HG02571 (cell line): ENCODE measurements around the gene OR7C1.
"Not testable (repeated sequence)": the region's sequence is repeated elsewhere in the genome, so short reads cannot be mapped to it uniquely, and the experiment has no call there.

Experiments
- ATAC-seq: cut with Tn5 transposase; IDR thresholded peaks from one replicate; pipeline ENCODE4 v1.9.1; 2021; ENCODE audit warnings: mild to moderate bottlenecking, moderate library complexity; ENCODE audit not compliant: unreplicated experiment

OR7C1 gene

DNA sequence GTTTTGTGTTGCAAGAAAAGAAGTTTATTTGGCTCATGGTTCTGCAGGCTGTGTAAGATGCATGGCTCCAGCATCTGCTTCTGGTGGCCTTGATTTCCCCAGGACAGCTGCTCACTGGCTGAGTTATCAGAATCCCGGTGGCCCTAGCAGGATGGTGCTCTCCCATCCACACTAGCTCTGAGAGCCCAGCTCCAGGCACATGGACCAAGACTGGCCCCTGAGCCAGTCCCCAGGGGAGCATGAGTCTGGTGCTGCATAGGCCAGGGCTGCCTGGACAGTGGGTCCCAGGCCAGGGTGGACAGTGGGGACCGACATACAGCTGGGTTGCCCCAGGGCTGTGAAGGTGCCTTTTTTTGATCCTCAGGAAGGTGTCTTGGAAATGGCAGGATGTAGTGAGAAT lies 67.0 kb downstream of the OR7C1 start:
- ATAC-seq, result no peak

- no peak for ATAC-seq
Measured at GRCh38 chr19:14767466-14767971, 67.5 kb downstream of the OR7C1 start.

DNA sequence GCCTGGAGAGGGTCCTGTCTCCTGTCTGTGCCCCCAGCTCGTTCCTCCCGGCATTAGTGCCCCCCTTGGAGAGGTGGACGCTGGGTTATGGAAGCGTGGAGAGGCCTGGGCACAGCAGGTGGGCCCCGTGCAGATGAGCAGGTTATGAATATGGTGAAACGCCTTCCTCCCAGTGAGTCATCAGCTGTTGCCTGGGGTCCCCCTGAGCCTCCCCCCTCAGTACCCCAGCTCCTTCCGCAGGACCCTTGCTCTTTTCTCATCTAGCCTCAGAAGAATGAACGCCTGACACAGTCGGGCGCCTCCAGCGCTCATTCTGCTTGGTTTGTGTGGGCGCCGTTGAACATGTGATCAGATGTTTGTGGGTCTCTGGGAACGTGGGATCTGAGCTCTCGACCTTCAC lies 69.1 kb downstream of the OR7C1 start:
- ATAC-seq, result not testable (repeated sequence)

- ATAC-seq, result not testable (repeated sequence)
Measured at GRCh38 chr19:14765403-14765802, 69.6 kb downstream of the OR7C1 start.

DNA sequence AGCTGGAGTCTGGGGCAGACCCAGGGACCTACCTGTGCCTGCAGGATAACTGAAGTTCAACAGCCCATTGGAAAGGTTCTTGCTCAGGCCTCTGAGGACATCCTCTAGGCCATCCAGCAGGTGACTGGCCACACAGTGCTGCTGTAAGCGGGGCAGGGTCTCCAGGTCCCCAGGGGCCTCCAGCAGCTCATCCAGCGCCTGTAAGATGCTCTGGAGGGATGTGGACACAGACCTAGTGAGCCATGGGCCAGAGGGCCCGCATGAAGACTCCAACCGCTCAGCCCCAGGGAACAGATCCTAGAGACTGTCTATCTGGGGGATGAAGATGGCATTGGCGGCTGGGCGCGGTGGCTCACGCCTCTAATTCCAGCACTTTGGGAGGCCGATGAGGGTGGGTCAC lies 70.6 kb downstream of the OR7C1 start:
- no peak for ATAC-seq

DNA sequence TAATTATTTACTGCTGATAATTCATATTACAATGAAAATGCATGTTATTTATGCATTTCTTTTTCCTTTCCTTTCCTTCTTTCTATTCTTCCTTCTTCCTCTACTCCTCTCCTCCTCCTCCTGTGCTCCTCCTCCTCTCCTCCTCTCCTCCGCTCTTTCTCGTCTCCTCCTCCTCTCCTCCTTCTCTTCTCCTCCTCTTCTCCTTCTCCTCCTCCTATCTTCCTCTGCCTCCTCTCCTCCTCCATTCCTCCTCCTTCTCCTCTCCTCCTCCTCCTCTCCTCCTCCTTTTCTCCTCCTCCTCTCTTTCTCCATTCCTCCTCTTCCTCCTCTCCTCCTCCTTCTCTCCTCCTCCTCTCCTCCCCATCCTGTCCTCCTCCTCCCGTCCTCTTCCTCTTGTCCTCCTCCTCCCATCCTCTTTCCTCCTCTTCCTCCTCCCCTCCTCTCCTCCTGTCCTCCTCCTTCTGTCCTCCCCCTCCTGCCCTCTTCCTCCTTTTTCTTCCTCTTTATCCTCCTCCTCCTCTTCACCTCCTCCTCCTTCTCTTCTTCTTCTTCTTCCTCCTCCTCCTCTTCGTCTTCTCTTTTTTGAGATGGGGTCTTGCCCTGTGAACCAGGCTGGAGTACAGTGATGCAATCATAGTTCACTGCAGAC lies 71.4 kb downstream of the OR7C1 start:
- no peak for ATAC-seq

GRCh38 chr19:14762111-14762510 lies 72.9 kb downstream of the OR7C1 start:
- no peak for ATAC-seq

DNA sequence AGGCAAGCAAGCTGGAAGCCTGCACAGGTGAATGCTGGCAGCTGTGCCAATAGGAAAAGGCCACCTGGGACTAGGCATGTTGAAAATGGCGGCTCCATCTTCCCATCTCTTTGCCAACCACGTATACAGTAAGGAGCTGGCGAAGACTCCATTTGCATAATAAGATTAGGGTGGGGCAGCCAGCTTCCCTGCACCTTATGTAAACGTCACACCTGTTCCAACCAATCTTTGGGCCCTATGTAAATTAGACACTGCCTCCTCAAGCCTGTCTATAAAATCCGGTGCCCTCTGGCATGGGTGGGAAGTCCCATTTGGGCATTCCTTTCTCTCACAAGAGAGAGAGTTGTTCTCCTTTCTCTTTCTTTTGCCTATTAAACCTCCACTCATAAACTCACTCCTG lies 73.4 kb downstream of the OR7C1 start:
- ATAC-seq, result no peak

- no peak for ATAC-seq
Measured at GRCh38 chr19:14758816-14759215, 76.2 kb downstream of the OR7C1 start.

DNA sequence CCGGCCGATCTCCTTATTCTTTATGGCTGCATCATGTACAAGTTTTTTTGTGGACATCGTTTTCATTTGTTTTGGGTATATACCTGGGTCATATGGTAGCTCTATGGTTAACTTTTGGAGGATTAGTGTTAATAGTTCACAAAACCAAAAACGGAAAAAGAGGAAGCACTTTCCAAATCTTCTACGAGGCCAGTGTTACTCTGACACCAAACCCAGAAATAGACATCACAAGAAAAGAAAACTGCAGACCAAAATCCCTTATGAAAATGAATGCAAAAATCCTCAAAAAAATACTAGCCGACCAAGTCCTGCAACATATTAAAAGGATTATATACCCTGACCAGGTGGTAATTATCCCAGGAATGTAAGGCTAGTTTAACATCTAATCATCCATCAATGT lies 86.4 kb downstream of the OR7C1 start:
- no peak for ATAC-seq
